Large intestine (tissue), 3 donors: Measurements from ENCODE around the gene TSR3. TPM values are rescaled to one million over a fixed set of nuclear protein-coding genes. Genes with fewer than 3 reads are reported as not detected.
"Not testable (repeated sequence)": the region's sequence is repeated elsewhere in the genome, so short reads cannot be mapped to it uniquely, and the experiment has no call there.

Experiments used
- DNase-seq, 2 donors: peaks; one replicate each; pipeline versions ENCODE4 v3.0.0 to v3.0.0-alpha.2; 2013
- H3K27ac ChIP-seq: one replicate; pipeline ENCODE4 v1.5.1; 2013; ENCODE audit warnings: low read length
- H3K27me3 ChIP-seq: 2 replicates; pipeline ENCODE4 v1.6.1; 2013; ENCODE audit warnings: low read length; ENCODE audit not compliant: control insufficient read depth, insufficient read depth
- H3K36me3 ChIP-seq: 2 replicates; pipeline ENCODE4 v1.6.1; 2013; ENCODE audit warnings: low read length; ENCODE audit not compliant: control insufficient read depth, insufficient read depth
- H3K4me1 ChIP-seq: one replicate; pipeline ENCODE4 v1.6.1; 2013; ENCODE audit warnings: low read length; ENCODE audit not compliant: control insufficient read depth, insufficient read depth
- H3K4me3 ChIP-seq: one replicate; pipeline ENCODE4 v1.5.1; 2013; ENCODE audit warnings: low read length
- H3K9me3 ChIP-seq: one replicate; pipeline ENCODE4 v1.6.1; 2013; ENCODE audit warnings: mild to moderate bottlenecking, low read depth, low read length, moderate library complexity; ENCODE audit not compliant: control insufficient read depth
- WGBS: methylation state at CpG from one replicate; pipeline ENCODE4 v1.1.5; 2013; ENCODE audit warnings: low lambda C conversion rate; ENCODE audit not compliant: insufficient coverage; 5-methylcytosine and 5-hydroxymethylcytosine counted together
- polyA plus RNA-seq: library from polyadenylated mRNA; unstranded; fragments of 120-200 nt; gene quantifications from one replicate; pipeline ENCODE4 v1.2.1, GENCODE V29; 2013

TSR3 gene
- polyA plus RNA-seq, 1 donor = 40.0 TPM

GRCh38 chr16:1331712-1332617 is 19.7 kb downstream of the TSR3 start:
- no peak overlapping the region for H3K27ac ChIP-seq
- no peaks in the 10 kb centered on the region for H3K36me3 ChIP-seq
- H3K27me3 ChIP-seq = peaks cover 65% of the 10 kb centered on the region
- peak; percentile 68 to 81 for DNase-seq
- peaks cover 28% of the 10 kb centered on the region for H3K9me3 ChIP-seq
- peaks cover 26% of the 10 kb centered on the region for H3K4me1 ChIP-seq
- WGBS = no CpG with 5 or more reads among the region's 34 CpGs
- H3K4me3 ChIP-seq = peak overlapping the region; percentile 15

- H3K4me3 ChIP-seq = peak overlapping the region; percentile 5
- DNase-seq = no peak
- H3K27ac ChIP-seq = no peak overlapping the region
These were observed 20.6 kb downstream of the TSR3 start for GRCh38 chr16:1330931-1331711.

GRCh38 chr16:1330260-1330914 is 21.3 kb downstream of the TSR3 start:
- Histone ChIP-seq H3K9me3 (peaks cover 28% of the 10 kb centered on the region), H3K27ac (no peak overlapping the region), H3K4me1 (peaks cover 26% of the 10 kb centered on the region), H3K36me3 (peaks cover 6% of the 10 kb centered on the region), H3K4me3 (no peak overlapping the region), H3K27me3 (peaks cover 50% of the 10 kb centered on the region)
- no CpG with 5 or more reads among the region's 17 CpGs for WGBS
- DNase-seq = no peak

More at GRCh38 chr16:1330931-1331711, 20.6 kb downstream of the TSR3 start:
- Histone ChIP-seq H3K4me1 (peaks cover 26% of the 10 kb centered on the region), H3K27me3 (peaks cover 58% of the 10 kb centered on the region), H3K9me3 (peaks cover 28% of the 10 kb centered on the region), H3K36me3 (no peaks in the 10 kb centered on the region)
- WGBS = no CpG with 5 or more reads among the region's 22 CpGs

GRCh38 chr16:1328961-1329360 is 22.7 kb downstream of the TSR3 start:
- peaks cover 22% of the 10 kb centered on the region for H3K4me1 ChIP-seq
- H3K27ac ChIP-seq, DNase-seq, H3K4me3 ChIP-seq: not testable (repeated sequence)
- H3K9me3 ChIP-seq = peaks cover 20% of the 10 kb centered on the region
- no CpG with 5 or more reads among the region's 10 CpGs for WGBS
- peaks cover 19% of the 10 kb centered on the region for H3K36me3 ChIP-seq
- H3K27me3 ChIP-seq = peaks cover 36% of the 10 kb centered on the region

GRCh38 chr16:1328136-1328535 is 23.5 kb downstream of the TSR3 start:
- WGBS = 73% methylated on average over 2 of the region's 20 CpGs
- not testable (repeated sequence) for H3K27ac ChIP-seq, H3K4me3 ChIP-seq, DNase-seq
- H3K9me3 ChIP-seq = peaks cover 16% of the 10 kb centered on the region
- H3K36me3 ChIP-seq = peaks cover 28% of the 10 kb centered on the region
- peaks cover 22% of the 10 kb centered on the region for H3K4me1 ChIP-seq
- peaks cover 30% of the 10 kb centered on the region for H3K27me3 ChIP-seq

- no peak for DNase-seq
- peaks cover 25% of the 10 kb centered on the region for H3K27me3 ChIP-seq
- H3K36me3 ChIP-seq = peaks cover 30% of the 10 kb centered on the region
- H3K27ac ChIP-seq = no peak overlapping the region
- H3K4me3 ChIP-seq = no peak overlapping the region
- H3K9me3 ChIP-seq = peaks cover 12% of the 10 kb centered on the region
- peaks cover 17% of the 10 kb centered on the region for H3K4me1 ChIP-seq
- WGBS = no CpG with 5 or more reads among the region's 5 CpGs
These were observed 24.1 kb downstream of the TSR3 start for GRCh38 chr16:1327619-1327947.

GRCh38 chr16:1326946-1327618 is 24.6 kb downstream of the TSR3 start:
- Histone ChIP-seq H3K27ac (no peak overlapping the region), H3K4me3 (no peak overlapping the region), H3K27me3 (peaks cover 20% of the 10 kb centered on the region), H3K9me3 (peaks cover 8% of the 10 kb centered on the region), H3K36me3 (peaks cover 32% of the 10 kb centered on the region), H3K4me1 (peaks cover 12% of the 10 kb centered on the region)
- WGBS = no CpG with 5 or more reads among the region's 17 CpGs
- DNase-seq = no peak

GRCh38 chr16:1326391-1326790 is 25.3 kb downstream of the TSR3 start:
- no peak for DNase-seq
- Histone ChIP-seq H3K9me3 (peaks cover 8% of the 10 kb centered on the region), H3K36me3 (peaks cover 38% of the 10 kb centered on the region), H3K4me1 (peaks cover 5% of the 10 kb centered on the region), H3K27ac (no peak overlapping the region), H3K27me3 (peaks cover 13% of the 10 kb centered on the region), H3K4me3 (no peak overlapping the region)
- 87% methylated on average over 3 of the region's 17 CpGs for WGBS

- Histone ChIP-seq H3K36me3 (peaks cover 43% of the 10 kb centered on the region), H3K4me1 (no peaks in the 10 kb centered on the region), H3K27ac (no peak overlapping the region), H3K4me3 (no peak overlapping the region), H3K27me3 (peaks cover 7% of the 10 kb centered on the region), H3K9me3 (peaks cover 8% of the 10 kb centered on the region)
- no CpG with 5 or more reads among the region's 20 CpGs for WGBS
- no peak for DNase-seq
These were observed 25.9 kb downstream of the TSR3 start for GRCh38 chr16:1325673-1326371.
